Right ventricle myocardium inferior (tissue), 1 donor: ENCODE measurements around the gene RSPH1. TPM values are rescaled to one million over a fixed set of nuclear protein-coding genes. Genes with fewer than 3 reads are reported as not detected.

Source experiments
- ATAC-seq: fragments of 200-7000 bp; cut with Tn5 transposase; one replicate; pipeline ENCODE4 v1.9.1; 2020; ENCODE audit warnings: mild to moderate bottlenecking, moderate library complexity
- DNase-seq: peaks from one replicate; pipeline ENCODE4 v3.0.0; 2021; ENCODE audit errors: missing footprints
- intact Hi-C: fragments of 100-400 bp; cut with DNase I; formaldehyde crosslinking; loops from one replicate; pipeline ENCODE4 v1.11.0; 2022
- total RNA-seq: library from RNA; stranded (reverse); fragmentation: NEBNext Ultra II Directional; extraction: Animal tissue kit (Norgen Biotek cat#: 25700); gene quantifications from one replicate; pipeline ENCODE4 v1.2.1, GENCODE V29; 2021
- donor health status: DM: no; HTN: yes; CAD: no; lungs with severe emphysema.

Gene RSPH1
- total RNA-seq, 1 donor from 2014 or later: not detected

DNA sequence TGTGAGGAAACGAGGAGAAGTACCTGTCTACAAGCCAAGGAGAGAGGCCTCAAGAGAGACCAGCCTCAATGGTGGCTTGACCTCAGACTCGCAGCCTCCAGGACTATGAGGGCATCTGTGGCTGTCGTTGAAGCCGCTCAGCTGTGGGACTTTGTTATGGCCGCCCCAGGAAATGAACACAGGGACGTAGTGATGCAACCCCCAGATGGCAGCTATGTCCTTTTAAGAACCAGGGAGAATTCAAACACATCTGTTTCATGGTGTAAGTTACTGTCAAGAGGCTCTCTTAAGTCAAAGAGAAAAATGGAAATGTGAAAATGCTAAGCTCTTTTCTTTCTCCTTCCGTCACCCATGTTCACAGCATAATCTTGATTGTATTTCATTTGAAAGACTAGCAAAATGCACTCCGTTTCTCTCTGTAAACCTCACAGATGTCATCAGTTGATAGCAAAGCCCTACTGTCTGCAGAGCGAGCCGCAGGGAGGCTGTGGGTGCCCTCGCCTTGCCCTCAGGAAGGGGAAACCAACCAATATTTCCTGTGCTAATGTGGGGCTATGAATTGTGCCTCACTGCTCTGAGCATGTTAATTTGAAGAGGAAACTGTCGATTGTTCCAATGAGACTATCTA, 71.0 kb downstream of the RSPH1 start:
- ATAC-seq: no peak
- intact Hi-C loops: no loop called here
- DNase-seq: no peak

DNA sequence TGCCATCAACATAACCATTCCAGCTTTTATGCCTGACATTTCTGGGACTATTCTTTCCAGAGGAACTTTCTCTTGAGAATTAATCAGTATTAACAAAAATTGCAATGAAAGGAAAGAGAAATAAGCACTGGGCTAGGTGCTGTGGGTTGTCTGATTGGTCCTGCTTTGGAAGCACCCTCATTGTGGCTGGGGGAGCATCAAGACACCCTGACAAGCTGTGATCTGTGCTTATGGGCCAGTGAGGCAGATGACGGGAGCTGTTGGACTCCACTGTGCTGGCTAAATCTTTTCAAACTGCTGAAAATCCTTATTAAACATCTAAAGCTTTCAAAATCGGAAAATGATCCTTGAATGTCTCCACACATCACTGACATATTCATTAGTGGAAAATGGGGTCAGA, 72.3 kb downstream of the RSPH1 start:
- intact Hi-C loops: no loop called here
- no peak for ATAC-seq
- no peak for DNase-seq

DNA sequence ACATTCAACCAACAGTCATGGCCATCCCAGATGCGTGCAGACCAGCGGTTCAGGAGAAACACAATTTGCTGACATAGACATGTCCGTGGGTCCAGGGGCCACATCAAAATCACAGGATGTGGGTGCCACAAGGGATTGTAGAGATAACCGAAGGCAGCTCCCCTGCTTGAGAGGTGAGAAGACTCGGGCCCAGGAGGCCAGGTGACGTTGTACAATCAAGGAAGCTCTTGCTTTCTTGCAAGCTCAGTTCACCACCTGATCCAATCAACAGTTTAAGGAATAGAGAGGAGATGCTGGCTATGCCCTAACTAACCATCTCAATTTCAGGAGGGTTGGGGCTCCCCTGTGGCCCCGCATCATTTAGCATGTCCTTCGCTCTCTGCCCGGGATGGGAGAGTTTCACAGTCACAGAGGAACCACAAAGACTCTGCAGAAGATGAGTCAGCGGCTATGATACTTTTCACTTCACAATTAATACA, 72.8 kb downstream of the RSPH1 start:
- intact Hi-C loops: no loop called here
- no peak for DNase-seq
- no peak for ATAC-seq

Other genes with a start within 250 kb of the RSPH1 start
- 3.4 TPM for gene TFF3, start 180.8 kb downstream of the RSPH1 start, total RNA-seq
- gene TFF2, start 145.2 kb downstream of the RSPH1 start, total RNA-seq: not detected
- not detected for gene TFF1, start 129.7 kb downstream of the RSPH1 start, total RNA-seq
- gene TMPRSS3, start 100.2 kb downstream of the RSPH1 start, total RNA-seq: not detected
- not detected for gene UBASH3A, start 92.3 kb downstream of the RSPH1 start, total RNA-seq
- 3.0 TPM for gene SLC37A1, start 17.6 kb upstream of the RSPH1 start, total RNA-seq
- gene PDE9A, start 157.4 kb upstream of the RSPH1 start, total RNA-seq: 3.4 TPM